Stimulated activated CD4-positive, alpha-beta T cell treated with anti-CD3 and anti-CD28 coated beads, Interleukin-15, amount 100 ng/mL, for 1 hour (primary cell): ENCODE measurements around the gene ANO1.
A peak's percentile ranks its signal among the peaks of the same experiment; 100 is the strongest.
"Not testable (repeated sequence)": the region's sequence is repeated elsewhere in the genome, so short reads cannot be mapped to it uniquely, and the experiment has no call there.

ENCODE experiments used
- DNase-seq, 2 donors: peaks; one replicate each; pipeline ENCODE4 v3.0.0-alpha.2; 2020; ENCODE audit warnings: low read depth in 1 of 2, low spot score in 1 of 2

ANO1 gene

GRCh38 chr11:70186420-70186819 is 108.3 kb downstream of the ANO1 start:
- no peak for DNase-seq

GRCh38 chr11:70186936-70187335 is 108.8 kb downstream of the ANO1 start:
- no peak for DNase-seq

- no peak for DNase-seq
These were observed 109.7 kb downstream of the ANO1 start for GRCh38 chr11:70187771-70188170.

DNA sequence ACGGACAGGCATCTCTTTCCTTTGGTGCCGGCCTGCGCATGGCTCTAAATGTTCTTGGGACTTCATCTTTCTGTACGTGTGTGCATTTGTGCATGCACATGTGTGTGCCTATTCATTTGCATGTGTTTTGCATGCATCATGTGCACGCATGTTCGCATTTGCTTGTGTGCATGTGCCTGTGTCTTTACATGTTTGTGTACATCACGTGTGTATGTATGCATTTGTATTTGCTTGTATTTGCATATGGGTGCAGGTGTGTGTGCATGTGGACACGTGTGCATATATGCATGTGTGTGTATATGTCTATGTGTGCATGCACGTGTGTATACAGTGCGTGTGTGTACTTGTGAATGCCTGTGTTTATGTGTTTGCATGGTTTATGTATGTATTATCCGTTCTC is 111.5 kb downstream of the ANO1 start:
- DNase-seq: no peak

GRCh38 chr11:70191495-70192140 is 113.5 kb downstream of the ANO1 start:
- peak; percentile 13 to 31 for DNase-seq

DNA sequence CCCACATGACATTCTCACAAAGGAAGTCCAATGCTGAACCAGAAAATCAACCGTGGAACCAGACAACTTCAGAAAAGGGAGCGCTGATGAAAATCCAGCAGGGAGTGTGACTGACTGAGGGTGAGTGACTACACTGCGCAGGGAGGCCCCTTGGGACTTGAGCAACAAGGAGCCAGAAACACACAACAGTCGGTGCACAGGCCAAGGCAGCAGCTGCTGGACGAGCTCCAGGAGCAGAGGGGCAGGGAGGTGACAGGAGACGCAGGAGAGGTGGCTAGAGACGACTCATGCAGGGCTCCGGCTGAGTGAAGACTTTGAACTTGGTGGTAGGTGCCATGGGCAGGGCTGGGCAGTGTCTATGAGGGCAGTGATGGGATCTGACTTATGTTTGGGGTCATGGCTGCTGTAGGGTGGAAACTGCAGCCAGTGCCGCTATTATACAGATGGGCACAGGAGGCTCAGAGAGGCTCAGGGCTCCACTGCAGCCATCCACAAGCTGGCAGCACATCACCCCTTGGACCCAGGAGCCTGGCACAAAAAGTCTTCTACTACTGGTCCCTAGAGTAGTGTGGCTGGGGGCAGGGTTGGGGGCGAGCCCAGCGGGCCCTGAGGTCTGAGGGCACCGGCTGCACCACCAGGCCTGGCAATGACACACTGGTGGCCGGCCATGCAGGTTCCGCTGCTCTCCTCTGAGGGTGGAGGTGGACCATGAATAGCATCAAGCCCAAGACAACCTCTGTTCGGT is 114.7 kb downstream of the ANO1 start:
- no peak for DNase-seq

DNA sequence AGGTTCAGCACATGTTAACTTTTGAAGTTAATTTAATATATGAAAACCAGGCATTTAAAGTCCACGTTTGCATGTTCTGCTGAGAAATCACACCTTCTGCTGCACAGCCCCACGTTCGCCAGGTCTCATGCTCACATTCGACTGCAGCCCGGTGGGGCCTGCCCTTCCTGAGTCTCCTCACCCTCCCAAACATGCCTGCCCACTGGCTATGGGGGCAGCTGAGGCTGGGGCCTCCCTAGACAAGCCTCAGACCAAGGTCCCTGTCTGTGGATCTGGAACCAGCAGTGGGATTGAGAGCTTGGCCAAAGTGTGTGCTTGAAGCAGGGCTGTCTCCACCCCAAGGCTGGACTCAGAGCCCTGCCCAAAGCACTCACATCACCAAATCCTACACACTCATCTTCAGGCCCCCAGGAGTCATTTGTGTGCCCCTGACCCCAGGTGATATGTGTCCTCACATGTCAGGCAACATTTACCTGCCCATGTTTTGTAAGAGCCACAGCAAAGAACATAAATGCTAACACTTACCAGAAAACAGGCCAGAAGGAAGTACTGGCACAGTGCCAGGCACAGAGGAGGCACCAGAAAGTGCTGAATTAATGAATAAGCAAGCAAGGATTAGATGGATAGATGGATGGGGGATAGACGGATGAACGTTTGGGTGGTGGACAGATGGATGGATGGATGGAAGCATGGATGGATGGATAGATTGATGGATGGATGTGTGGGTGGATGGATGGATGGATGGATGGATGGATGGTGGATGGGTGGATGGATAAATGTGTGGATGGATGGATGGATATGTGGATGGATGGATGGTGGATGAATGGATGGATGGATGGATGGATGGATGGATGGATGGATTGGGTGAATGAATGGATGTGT is 115.5 kb downstream of the ANO1 start:
- no peak for DNase-seq

GRCh38 chr11:70194792-70195791 is 117.0 kb downstream of the ANO1 start:
- DNase-seq: no peak

DNA sequence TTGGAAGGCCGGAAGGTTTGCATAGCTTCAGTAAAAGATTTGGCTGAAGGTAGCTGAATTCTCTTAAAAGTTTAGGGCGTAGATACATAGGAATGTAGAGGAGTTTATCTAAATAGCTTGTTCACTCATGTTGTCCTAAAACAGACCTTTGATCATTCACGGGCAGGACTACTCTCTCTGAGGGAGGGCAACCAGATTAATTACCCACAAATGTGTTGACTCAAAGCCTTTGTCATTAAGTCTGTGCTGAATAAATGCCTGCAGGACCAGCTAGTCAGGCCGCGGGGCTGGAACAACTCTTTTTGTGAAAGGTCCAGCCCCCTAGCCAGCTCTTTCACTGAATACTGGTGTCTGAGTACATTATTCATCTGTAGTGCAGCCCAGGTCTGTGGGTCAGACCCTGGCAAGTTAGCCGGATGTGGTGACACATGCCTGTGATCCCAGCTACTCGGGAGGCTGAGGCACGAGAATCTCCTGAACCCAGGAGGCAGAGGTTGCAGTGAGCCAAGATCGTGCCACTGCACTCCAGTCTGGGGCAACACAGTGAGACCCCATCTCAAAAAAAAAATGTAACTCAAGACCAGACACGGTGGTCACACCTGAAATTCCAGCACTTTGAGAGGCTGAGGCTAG is 122.2 kb downstream of the ANO1 start:
- DNase-seq: no peak

GRCh38 chr11:70201047-70201446 is 122.9 kb downstream of the ANO1 start:
- not testable (repeated sequence) for DNase-seq

DNA sequence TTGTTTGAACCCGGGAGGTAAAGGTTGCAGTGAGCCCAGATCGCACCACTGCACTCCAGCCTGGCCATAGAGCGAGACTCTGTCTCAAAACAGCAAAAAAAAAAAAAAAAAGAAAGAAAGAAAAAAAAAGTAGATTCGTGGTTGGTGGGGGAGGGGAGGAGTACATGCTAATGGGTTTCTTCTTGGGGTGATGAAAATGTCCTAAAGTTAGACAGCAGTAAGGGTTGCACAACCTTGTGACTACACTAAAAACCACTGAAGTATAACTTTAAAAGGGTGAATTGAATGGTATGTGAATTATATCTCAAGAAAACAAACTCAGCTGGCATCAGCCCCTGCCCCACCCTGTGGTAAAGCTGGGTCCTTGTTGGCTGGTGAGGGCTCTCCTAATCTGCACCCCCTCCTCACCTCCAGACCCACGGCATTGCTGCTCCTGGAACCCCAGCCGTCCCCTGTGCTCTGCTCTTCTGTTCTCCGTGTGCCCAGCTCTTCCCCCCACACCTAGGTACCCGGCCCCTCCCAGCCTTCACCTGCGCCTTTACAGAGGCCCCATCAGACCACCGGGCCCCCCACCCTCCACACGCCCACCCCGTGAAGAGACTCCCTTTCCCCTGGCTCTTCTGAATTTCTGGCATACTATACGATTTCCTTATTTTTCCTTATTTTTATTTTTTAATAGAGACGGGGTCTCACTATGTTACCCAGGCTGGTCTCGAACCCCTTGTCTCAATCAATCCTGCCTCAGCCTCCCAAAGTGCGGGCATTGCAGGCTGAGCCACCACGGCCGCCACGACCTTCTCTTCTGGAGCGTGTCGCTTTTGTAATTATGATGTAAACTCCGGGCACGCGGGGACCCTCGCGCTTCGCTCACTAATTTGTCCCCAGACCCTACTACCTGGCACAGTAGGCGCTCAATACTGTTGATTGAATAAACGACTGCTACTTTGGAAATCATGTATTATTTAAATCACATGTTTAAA is 124.1 kb downstream of the ANO1 start:
- DNase-seq: no peak

DNA sequence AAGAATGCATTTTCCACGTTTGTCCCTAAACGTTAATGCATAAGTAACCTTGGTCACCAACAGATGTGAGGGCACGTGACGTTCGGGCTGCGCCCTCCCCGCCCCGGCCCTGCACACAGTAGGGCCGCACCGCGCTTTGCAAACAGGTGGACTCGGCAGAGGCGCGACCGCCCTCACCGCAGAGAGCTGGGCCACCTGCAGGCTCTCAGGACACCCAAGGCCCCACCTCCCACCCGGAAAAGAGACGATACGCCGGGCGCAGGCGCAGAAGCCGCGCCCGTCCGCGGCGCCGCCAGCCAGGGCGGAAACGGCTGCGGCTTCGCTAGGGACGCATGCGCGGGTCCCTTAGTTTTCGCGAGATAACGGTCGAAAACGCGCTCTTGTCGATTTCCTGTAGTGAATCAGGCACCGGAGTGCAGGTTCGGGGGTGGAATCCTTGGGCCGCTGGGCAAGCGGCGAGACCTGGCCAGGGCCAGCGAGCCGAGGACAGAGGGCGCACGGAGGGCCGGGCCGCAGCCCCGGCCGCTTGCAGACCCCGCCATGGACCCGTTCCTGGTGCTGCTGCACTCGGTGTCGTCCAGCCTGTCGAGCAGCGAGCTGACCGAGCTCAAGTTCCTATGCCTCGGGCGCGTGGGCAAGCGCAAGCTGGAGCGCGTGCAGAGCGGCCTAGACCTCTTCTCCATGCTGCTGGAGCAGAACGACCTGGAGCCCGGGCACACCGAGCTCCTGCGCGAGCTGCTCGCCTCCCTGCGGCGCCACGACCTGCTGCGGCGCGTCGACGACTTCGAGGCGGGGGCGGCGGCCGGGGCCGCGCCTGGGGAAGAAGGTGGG is 125.0 kb downstream of the ANO1 start, which contains the start of gene FADD:
FADD (plus strand) TSS at position 377 of the 831 bp plus-strand sequence; CDS start at position 541, 164 bp downstream.
- DNase-seq: peak; percentile 82 to 83

DNA sequence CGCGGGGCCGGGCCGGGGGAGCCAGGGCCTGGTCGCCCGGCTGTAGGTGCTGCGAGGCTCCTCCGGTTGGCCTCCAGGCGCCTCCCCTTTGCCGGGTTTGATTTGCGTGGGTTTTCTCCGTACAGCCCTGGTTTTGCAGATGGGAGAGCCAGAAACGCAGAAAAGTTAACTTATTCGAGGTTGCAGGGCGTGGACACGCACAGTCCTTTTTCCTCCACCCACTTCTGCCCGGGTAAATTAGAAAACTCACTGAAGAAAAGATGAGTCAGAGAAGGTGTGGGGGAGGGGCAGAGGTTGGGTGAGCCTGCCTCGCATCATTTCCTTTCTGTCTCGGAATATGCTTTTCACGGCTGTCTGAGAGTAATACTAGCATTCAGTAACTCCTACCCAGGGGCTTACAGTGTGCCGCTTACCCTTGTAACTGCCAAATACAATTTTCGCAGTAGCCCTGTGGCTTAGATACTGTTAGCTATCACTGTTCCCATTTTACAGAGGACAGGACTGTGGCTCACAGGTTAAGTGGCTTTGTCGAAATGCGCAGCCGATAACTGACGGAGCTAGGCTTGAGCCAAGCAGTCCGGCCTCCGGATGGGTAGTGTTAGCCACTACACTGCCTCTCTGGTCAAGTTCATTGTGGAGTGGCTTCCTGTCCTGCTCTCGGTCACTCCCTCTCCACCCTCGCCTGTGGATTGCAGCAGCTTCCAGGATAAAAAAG is 125.8 kb downstream of the ANO1 start:
- peak; percentile 62 to 81 for DNase-seq

GRCh38 chr11:70204466-70204799 is 126.3 kb downstream of the ANO1 start:
- no peak for DNase-seq

DNA sequence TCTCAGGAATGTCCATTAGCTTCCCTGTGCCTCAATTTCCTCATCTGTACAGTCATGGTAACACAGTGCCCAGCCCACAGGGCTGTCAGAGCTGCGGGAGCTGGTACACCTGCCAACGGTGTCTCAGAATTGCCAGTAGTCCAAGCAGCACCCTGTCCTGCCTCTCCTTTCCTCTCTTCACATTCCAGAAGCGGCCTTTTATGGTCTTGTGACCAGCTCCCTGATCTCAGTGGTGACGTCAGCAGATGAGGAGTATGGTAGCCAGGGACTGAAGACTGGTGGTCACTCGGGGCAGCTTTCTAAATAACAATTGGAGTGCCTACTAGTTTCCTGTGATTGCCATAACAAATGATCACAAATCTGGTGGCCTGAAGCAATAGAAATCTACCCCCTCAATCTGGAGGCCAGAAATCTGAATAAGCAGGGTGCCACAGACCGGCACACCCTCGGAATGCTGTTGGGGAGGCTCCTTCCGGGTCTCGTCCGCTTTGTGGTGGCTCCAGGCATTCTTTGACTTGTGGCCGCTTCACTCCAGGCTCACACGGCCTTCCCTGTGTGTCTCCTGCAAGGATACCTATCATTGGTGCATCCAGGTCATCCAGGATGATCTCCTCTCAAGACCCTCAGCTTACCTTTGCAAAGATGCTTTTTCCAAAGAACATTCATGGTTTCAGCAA is 127.1 kb downstream of the ANO1 start:
- no peak for DNase-seq

DNA sequence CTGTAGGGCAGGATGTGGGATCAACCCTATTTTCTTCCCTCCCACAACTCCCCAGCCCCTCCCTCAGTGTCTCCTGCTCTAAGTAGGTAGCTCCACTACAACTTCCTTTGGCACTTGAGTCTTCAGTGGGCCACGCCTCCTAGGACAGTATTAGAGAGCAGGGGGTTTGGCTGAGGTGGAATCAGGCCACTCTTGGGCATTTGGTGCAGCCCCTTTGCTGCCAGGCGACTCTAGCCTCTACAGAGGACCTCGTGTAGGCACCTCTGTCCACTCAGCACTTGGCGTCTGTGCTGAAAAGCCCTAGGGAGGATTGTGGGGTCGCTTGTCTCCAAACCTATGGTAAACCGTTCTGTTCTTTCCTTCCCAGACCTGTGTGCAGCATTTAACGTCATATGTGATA is 127.6 kb downstream of the ANO1 start:
- DNase-seq: no peak
